C4-2B (cell line): ENCODE results near the gene WDR53.

Experiments used
- CTCF ChIP-seq: fragments of 450-650 bp; conservative IDR thresholded peaks from 2 replicates; pipeline ENCODE4 v1.5.1; 2017; ENCODE audit warnings: mild to moderate bottlenecking
- ZFX ChIP-seq: fragments of 450-650 bp; IDR thresholded peaks from 2 replicates; pipeline ENCODE4 v1.6.1; 2017

- no peak for TF ChIP-seq CTCF
- no peak for TF ChIP-seq ZFX
Observed at GRCh38 chr3:196602673-196603072, 34.3 kb upstream of the WDR53 start.
